DND-41 (cell line): Measurements from ENCODE around the gene CES4A.

ENCODE experiments used
- ATAC-seq: fragments of 200-7000 bp; cut with Tn5 transposase; 3 replicates; pipeline ENCODE4 v1.9.1; 2021; ENCODE audit warnings: low read depth; ENCODE audit not compliant: insufficient read depth
- DNase-seq: peaks from one replicate; pipeline ENCODE4 v3.0.0-alpha.2; 2020
- H2AFZ ChIP-seq: 2 replicates; pipeline ENCODE4 v1.6.0; 2012; ENCODE audit warnings: low read depth, low read length
- H3K27ac ChIP-seq: 2 replicates; pipeline ENCODE4 v1.5.1; 2012; ENCODE audit warnings: low read length, inconsistent platforms
- H3K27me3 ChIP-seq: fragments of 200-600 bp; sonication (generic); 2 replicates; pipeline ENCODE4 v1.6.0; 2012; ENCODE audit warnings: low read length, mild to moderate bottlenecking, inconsistent platforms; ENCODE audit not compliant: insufficient read depth, poor library complexity
- H3K36me3 ChIP-seq: 2 replicates; pipeline ENCODE4 v1.5.1; 2012; ENCODE audit warnings: low read length, inconsistent platforms; ENCODE audit not compliant: insufficient read depth
- H3K4me1 ChIP-seq: 2 replicates; pipeline ENCODE4 v1.5.1; 2012; ENCODE audit warnings: mild to moderate bottlenecking, low read length; ENCODE audit not compliant: insufficient read depth
- H3K4me2 ChIP-seq: 2 replicates; pipeline ENCODE4 v1.6.0; 2012; ENCODE audit warnings: mild to moderate bottlenecking, moderate library complexity, low read length, inconsistent platforms; ENCODE audit not compliant: insufficient read depth
- H3K4me3 ChIP-seq, 2 experiments: fragments of 200-600 bp in 1 of 2; shearing (Covaris generic) in 1 of 2; 2 replicates each; pipeline ENCODE4 v1.5.1; 2012 to 2016; ENCODE audit warnings: inconsistent platforms in 2 of 2, low read length in 2 of 2, mild to moderate bottlenecking in 2 of 2, low read depth in 1 of 2, moderate library complexity in 1 of 2
- H3K79me2 ChIP-seq: 2 replicates; pipeline ENCODE4 v1.6.0; 2012; ENCODE audit warnings: low read length, inconsistent platforms; ENCODE audit not compliant: insufficient read depth
- H3K9ac ChIP-seq: 2 replicates; pipeline ENCODE4 v1.6.0; 2012; ENCODE audit warnings: low read depth, mild to moderate bottlenecking, inconsistent platforms, low read length, moderate library complexity
- H3K9me3 ChIP-seq: 2 replicates; pipeline ENCODE4 v1.5.1; 2012; ENCODE audit warnings: low read length, moderate library complexity, mild to moderate bottlenecking, inconsistent platforms; ENCODE audit not compliant: insufficient read depth, severe bottlenecking
- H4K20me1 ChIP-seq: 2 replicates; pipeline ENCODE4 v1.6.0; 2012; ENCODE audit warnings: low read length; ENCODE audit not compliant: insufficient read depth
- EZH2 ChIP-seq: IDR thresholded peaks from 3 replicates; pipeline ENCODE4 v1.6.1; 2012; ENCODE audit warnings: borderline replicate concordance, low read depth, mild to moderate bottlenecking, moderate library complexity, low read length, inconsistent platforms; ENCODE audit not compliant: severe bottlenecking
- TF ChIP-seq, protein P1 (sequence below): IDR thresholded peaks from 2 replicates; pipeline ENCODE4 v1.5.1; 2012; ENCODE audit warnings: borderline replicate concordance, low read length, moderate library complexity, mild to moderate bottlenecking; ENCODE audit not compliant: poor library complexity, severe bottlenecking; ENCODE audit errors: extremely low read depth

CES4A gene

DNA sequence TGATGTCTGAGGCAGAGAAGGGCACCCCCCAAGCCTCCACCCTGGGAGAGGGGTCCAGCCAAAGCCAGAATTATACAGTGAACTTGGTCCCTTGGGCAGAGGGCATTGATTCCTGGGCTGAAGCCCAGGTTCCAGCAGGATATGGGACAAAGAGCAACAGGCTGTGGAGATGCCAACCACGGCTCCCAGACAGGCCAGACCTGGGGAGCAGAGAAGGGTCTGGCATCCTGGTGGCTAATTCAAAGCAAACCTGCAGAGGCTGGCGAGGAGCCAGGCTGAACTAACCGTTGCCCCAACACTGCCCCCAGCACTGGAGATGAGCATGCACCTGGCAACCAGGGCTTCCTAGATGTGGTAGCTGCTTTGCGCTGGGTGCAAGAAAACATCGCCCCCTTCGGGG, 24.3 kb upstream of the CES4A start:
- H3K36me3 ChIP-seq: no peaks in the 10 kb centered on the region
- DNase-seq: no peak

DNA sequence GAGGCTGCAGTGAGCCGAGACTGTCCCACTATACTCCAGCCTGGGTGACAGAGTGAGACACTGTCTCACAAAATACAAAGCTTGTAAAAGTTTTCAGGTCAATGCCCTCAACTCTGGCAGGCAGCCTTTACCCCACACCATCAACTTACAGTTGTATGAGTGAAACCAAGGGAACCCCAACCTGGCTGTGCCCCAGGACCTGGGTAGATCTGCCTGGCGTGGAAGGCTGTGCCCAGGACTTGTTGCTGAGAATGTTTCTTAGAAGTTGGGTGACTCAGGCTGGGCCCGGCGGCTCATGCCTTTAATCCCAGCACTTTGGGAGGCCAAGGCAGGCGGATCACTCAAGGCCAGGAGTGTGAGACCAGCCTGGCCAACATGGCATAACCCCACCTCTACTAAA, 19.5 kb upstream of the CES4A start:
- Histone ChIP-seq H3K27me3 (no peaks in the 10 kb centered on the region), H2AFZ (no peak overlapping the region), H3K36me3 (no peaks in the 10 kb centered on the region), H3K4me3 (no peak overlapping the region), H3K27ac (no peak overlapping the region), H3K4me1 (no peaks in the 10 kb centered on the region), H3K4me2 (no peak overlapping the region), H3K9me3 (no peaks in the 10 kb centered on the region), H4K20me1 (no peaks in the 10 kb centered on the region), H3K79me2 (no peaks in the 10 kb centered on the region), H3K9ac (no peak overlapping the region)
- DNase-seq (no peak), ATAC-seq (no peak)
- no peak for TF ChIP-seq EZH2
- TF ChIP-seq, protein P1, sequence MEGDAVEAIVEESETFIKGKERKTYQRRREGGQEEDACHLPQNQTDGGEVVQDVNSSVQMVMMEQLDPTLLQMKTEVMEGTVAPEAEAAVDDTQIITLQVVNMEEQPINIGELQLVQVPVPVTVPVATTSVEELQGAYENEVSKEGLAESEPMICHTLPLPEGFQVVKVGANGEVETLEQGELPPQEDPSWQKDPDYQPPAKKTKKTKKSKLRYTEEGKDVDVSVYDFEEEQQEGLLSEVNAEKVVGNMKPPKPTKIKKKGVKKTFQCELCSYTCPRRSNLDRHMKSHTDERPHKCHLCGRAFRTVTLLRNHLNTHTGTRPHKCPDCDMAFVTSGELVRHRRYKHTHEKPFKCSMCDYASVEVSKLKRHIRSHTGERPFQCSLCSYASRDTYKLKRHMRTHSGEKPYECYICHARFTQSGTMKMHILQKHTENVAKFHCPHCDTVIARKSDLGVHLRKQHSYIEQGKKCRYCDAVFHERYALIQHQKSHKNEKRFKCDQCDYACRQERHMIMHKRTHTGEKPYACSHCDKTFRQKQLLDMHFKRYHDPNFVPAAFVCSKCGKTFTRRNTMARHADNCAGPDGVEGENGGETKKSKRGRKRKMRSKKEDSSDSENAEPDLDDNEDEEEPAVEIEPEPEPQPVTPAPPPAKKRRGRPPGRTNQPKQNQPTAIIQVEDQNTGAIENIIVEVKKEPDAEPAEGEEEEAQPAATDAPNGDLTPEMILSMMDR: no peak

More for the DNA sequence above, 24.3 kb upstream of the CES4A start:
- Histone ChIP-seq H3K27ac (no peak overlapping the region), H3K4me2 (no peak overlapping the region), H3K4me1 (peaks cover 26% of the 10 kb centered on the region), H4K20me1 (no peaks in the 10 kb centered on the region), H3K79me2 (no peaks in the 10 kb centered on the region; the same call in 1 of the 2 replicates), H3K9ac (no peak overlapping the region), H2AFZ (no peak overlapping the region), H3K4me3 (no peak overlapping the region), H3K9me3 (no peaks in the 10 kb centered on the region), H3K27me3 (no peaks in the 10 kb centered on the region)
- TF ChIP-seq EZH2: no peak
- TF ChIP-seq, protein P1: no peak
- ATAC-seq: no peak

- DNase-seq (no peak), ATAC-seq (no peak)
- H3K27ac ChIP-seq: no peak overlapping the region
- H2AFZ ChIP-seq: no peak overlapping the region
- no peaks in the 10 kb centered on the region for H3K79me2 ChIP-seq
- no peak overlapping the region for H3K9ac ChIP-seq
- H3K4me3 ChIP-seq: no peak overlapping the region
- no peaks in the 10 kb centered on the region for H3K4me1 ChIP-seq
- H4K20me1 ChIP-seq: no peaks in the 10 kb centered on the region
- H3K36me3 ChIP-seq: no peaks in the 10 kb centered on the region
- H3K9me3 ChIP-seq: no peaks in the 10 kb centered on the region
- H3K4me2 ChIP-seq: no peak overlapping the region
- H3K27me3 ChIP-seq: no peaks in the 10 kb centered on the region
- no peak for TF ChIP-seq EZH2
- TF ChIP-seq, protein P1: no peak
These were observed 17.3 kb upstream of the CES4A start for GRCh38 chr16:66970775-66971720.
